HuH-7 (cell line): ENCODE results near the gene FMN1.

ENCODE experiments used
- DNase-seq: peaks from one replicate; pipeline ENCODE4 v3.0.0; 2011; ENCODE audit warnings: low spot score

The FMN1 gene

GRCh38 chr15:33155691-33156420, 38.7 kb downstream of the FMN1 start:
- no peak for DNase-seq

GRCh38 chr15:33154351-33155166, 40.0 kb downstream of the FMN1 start:
- DNase-seq, result no peak

GRCh38 chr15:33153548-33153947, 41.0 kb downstream of the FMN1 start:
- DNase-seq, result no peak

- DNase-seq, result no peak
These were observed 41.9 kb downstream of the FMN1 start for GRCh38 chr15:33152502-33153109.

- no peak for DNase-seq
These were observed 43.5 kb downstream of the FMN1 start for GRCh38 chr15:33150971-33151370.

GRCh38 chr15:33150431-33150941, 44.0 kb downstream of the FMN1 start:
- no peak for DNase-seq

- no peak for DNase-seq
These were observed 44.6 kb downstream of the FMN1 start for GRCh38 chr15:33149919-33150318.

GRCh38 chr15:33148129-33148751, 46.3 kb downstream of the FMN1 start:
- DNase-seq, result no peak

GRCh38 chr15:33146051-33146450, 48.5 kb downstream of the FMN1 start:
- no peak for DNase-seq

- DNase-seq, result no peak
These were observed 49.1 kb downstream of the FMN1 start for GRCh38 chr15:33145447-33145846.

GRCh38 chr15:33142708-33143107, 51.8 kb downstream of the FMN1 start:
- no peak for DNase-seq

GRCh38 chr15:33138000-33138399, 56.5 kb downstream of the FMN1 start:
- no peak for DNase-seq

- no peak for DNase-seq
These were observed 57.4 kb downstream of the FMN1 start for GRCh38 chr15:33137101-33137500.

- no peak for DNase-seq
These were observed 58.2 kb downstream of the FMN1 start for GRCh38 chr15:33136353-33136752.

GRCh38 chr15:33135355-33135781, 59.1 kb downstream of the FMN1 start:
- DNase-seq, result no peak

- DNase-seq, result peak; percentile 20
These were observed 61.7 kb downstream of the FMN1 start for GRCh38 chr15:33132722-33133345.

GRCh38 chr15:33132233-33132580, 62.3 kb downstream of the FMN1 start:
- no peak for DNase-seq

- DNase-seq, result no peak
These were observed 62.8 kb downstream of the FMN1 start for GRCh38 chr15:33131552-33132232.

- DNase-seq, result no peak
These were observed 67.8 kb downstream of the FMN1 start for GRCh38 chr15:33126559-33127290.

GRCh38 chr15:33125894-33126537, 68.5 kb downstream of the FMN1 start:
- DNase-seq, result no peak
